ENCODE measurements around the gene ZDHHC11. TPM values are rescaled to one million over a fixed set of nuclear protein-coding genes. Genes with fewer than 3 reads are reported as not detected.

Gene ZDHHC11
- total RNA-seq, 2 experiments from 2014 or later = 6.2 to 7.9 TPM

DNA sequence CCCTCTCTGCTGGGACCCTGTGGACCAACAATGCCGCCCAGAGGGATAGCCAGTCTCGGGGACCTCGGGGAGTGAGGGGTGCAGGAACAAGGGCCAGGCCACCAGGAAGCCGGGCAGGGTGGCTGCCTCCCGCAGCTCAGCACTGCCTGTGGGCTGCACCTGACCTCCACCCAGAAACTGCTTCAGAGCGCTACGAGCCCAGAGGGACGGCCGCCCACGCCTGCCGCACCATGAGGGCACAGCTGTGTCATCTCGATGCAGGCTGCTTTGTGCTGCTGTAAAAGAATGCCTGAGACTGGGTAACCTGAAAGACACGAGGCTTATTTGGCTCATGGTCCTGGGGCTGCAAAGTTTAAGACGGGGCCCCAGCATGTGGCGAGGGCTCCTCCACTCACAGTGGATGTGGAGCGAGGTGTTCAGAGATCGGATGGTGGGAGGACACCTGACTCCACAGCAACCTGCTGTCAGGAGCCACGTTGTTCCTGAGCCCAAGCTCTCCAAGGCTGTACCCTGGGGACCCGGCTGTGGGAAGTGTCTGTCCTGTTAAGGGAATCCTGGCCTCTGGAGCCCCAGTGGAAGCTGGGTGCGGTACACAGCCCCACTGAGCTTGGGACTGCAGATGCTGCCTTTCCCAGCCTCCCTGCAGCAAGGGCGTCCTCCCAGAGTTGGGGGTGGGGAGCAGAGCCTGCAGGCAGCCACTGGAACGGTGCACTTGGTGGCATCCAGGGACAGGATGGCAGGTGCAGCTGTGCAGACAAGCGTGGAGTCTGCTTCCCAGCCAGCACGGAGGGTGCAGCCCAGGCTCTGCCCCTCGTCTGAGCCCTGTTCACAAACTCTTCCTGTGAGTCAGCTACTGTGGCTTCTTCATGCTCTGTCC lies 11.8 kb upstream of the ZDHHC11 start:
- POLR2A ChIA-PET = no interaction called here
- peaks cover 16% of the 10 kb centered on the region for H3K36me3 Mint-ChIP-seq

DNA sequence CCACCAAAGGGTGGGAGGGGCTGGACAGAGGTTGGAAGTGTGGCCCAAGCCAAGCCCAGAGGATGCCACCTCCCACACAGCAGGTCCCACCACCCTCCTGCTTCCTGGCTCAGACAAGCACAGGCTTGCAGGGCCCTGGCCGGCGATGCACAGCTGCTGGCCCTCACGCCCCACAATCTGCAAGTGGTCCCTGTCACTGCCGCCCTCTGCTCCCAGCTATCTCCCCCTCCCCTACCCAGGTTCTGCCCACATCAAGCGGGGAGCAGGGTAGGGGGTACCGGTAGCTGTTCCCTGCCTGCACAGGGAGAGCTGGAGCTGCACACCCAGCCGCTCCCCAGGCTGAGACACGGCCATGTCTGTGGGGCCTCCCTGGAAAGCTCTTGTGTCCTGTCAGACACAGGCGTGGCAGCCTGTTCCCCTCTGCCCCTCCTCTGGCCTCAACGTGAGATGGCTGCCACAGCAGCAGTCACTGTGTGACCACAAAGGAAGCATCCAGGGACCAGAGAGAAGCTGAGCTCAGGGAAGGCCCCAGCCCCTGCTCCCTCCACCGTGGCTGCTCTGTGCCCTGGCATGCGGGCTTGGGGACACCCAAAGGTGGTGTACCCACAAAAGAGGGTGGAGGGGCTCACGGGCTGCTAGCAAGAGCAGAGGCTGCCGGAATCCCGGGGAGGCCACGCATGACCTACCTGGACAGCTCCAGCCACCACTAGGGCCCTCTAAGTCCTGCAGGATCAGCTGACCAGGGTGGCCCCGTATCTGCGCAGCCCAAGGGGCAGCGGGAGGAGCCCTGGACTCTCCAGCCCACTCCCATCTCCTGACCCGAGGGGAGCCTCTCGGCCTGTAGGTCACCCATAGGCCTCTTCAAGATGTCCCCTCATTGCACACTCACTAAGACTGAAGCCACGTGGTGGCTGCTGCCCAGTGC lies 10.9 kb upstream of the ZDHHC11 start:
- intact Hi-C loops (cut with micrococcal nuclease) = no loop called here
- Mint-ChIP-seq H3K4me1 (ENCODE audit: low read depth) (no peaks in the 10 kb centered on the region), H3K27ac (no peak overlapping the region), H3K36me3 (peaks cover 15% of the 10 kb centered on the region), H3K4me3 (no peak overlapping the region), H3K27me3 (no peaks in the 10 kb centered on the region), H3K9me3 (no peaks in the 10 kb centered on the region)
- ChIA-PET POLR2A (no interaction called here), CTCF (interaction anchor here (0.8 kb wide), 1 partner anchor 190 kb away, joined by 3 read pairs; no protein-coding TSS in a partner anchor)
- DNase-seq = no peak

More for the DNA sequence above, 11.8 kb upstream of the ZDHHC11 start:
- no peak for DNase-seq
- CTCF ChIA-PET = interaction anchor here (0.8 kb wide), 1 partner anchor 191 kb away, joined by 3 read pairs; no protein-coding TSS in a partner anchor
- no peaks in the 10 kb centered on the region for H3K4me1 Mint-ChIP-seq (ENCODE audit: low read depth)
- H3K27ac Mint-ChIP-seq = no peak overlapping the region
- H3K4me3 Mint-ChIP-seq = no peak overlapping the region
- no peaks in the 10 kb centered on the region for H3K9me3 Mint-ChIP-seq
- intact Hi-C loops (cut with micrococcal nuclease) = no loop called here
- no peaks in the 10 kb centered on the region for H3K27me3 Mint-ChIP-seq

DNA sequence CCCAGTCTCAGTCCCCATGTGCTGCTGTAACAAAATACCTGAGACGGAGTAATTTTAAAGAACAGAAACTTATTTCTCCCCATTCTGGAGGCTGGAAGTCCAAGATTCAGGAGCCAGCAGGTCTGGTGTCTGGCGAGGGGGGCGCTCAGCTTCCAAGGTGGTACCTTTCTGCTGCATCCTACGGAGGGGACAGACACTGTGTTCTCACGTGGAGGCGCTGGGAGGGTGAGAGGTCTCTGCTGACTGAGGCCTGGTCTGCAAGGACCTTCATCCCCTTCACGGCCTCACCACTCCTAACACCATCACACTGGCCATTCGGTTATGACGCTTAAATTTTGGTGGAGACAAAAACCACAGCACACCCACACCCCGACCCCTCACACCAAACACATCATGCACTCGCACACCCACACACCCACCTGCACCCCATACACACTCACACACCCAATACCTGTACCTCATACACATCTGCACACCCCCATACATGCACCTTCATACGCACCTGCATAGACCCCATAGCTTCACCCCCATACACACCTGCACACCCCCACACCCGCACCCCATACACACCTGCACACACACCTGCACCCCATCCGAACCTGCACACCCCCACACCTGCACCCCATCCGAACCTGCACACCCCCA lies 9.8 kb upstream of the ZDHHC11 start:
- H3K27me3 Mint-ChIP-seq = no peaks in the 10 kb centered on the region

DNA sequence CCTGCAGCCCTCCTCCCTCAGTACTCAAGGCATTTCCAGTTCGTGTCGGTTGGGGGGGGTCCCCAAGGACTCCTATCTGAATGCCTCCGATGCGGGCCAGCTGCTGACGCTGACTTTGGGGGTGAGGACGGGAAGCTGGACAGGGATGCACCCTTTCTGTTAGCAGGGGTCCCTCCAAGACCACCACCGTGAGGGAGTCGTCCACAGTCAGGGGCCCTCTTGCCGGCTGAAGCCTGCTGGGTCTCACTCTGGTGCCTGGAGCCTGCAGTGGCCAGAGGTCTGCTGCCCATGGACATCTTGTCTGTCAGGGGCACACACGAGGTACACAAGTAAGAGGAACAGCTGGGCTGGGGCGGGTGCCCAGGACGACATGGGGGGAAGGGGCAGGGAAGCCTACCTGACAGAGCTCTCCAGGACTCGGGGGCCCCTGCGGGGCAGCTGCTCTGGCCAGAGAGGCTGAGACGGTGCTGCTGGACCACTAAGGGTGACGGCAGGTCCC lies 9.1 kb upstream of the ZDHHC11 start:
- no peaks in the 10 kb centered on the region for H3K27me3 Mint-ChIP-seq
- no peaks in the 10 kb centered on the region for H3K9me3 Mint-ChIP-seq
- no peak for DNase-seq
- CTCF ChIA-PET = no interaction called here
- H3K36me3 Mint-ChIP-seq = peaks cover 7% of the 10 kb centered on the region
- no peak overlapping the region for H3K4me3 Mint-ChIP-seq
- intact Hi-C loops (cut with micrococcal nuclease) = no loop called here
- POLR2A ChIA-PET = no interaction called here
- no peaks in the 10 kb centered on the region for H3K4me1 Mint-ChIP-seq (ENCODE audit: low read depth)
- no peak overlapping the region for H3K27ac Mint-ChIP-seq

More for the DNA sequence above, 9.8 kb upstream of the ZDHHC11 start:
- H3K27ac Mint-ChIP-seq = no peak overlapping the region
- intact Hi-C loops (cut with micrococcal nuclease) = no loop called here
- DNase-seq = no peak
- CTCF ChIA-PET = no interaction called here
- H3K36me3 Mint-ChIP-seq = peaks cover 9% of the 10 kb centered on the region
- no peak overlapping the region for H3K4me3 Mint-ChIP-seq
- no peaks in the 10 kb centered on the region for H3K4me1 Mint-ChIP-seq (ENCODE audit: low read depth)
- POLR2A ChIA-PET = no interaction called here
- no peaks in the 10 kb centered on the region for H3K9me3 Mint-ChIP-seq

DNA sequence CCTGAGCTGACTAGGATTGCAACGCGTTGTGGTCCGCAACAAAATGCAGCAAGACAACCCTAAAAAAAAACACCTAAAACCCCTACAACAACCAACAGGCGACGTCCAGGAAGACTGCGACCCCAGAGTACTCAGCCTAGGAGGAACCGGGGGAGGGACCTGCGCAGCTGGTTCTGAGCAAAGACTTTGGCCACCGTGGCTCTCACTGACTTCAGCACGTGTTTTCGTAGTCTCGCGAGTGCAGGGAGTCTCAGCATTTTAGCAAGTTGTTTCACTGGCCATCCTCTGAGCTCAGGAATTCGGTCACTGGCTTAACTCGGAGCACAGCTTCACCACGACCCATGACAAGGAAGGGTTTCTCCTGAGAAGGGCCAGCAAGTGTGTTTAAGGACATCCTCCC lies 8.6 kb upstream of the ZDHHC11 start:
- no peak for DNase-seq
- POLR2A ChIA-PET = no interaction called here

DNA sequence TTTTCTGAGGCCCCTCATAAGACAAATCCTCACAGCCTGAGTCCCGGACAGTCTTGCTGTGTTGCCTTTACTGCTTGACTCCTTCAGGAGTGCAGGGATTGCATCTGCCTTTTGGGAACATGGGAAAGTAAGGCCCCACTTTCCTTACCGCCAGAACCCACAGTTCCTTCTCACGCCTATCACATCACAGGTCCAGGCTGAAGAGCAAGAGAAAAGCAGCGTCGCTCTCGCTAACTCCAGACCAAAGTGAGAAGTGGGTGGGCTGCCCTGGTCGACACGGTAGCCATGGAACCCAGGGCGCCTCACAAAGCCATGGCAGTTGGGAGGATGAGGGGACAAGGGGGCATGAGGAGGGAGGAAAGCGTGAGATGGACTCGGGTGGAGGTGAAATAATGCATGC lies 7.9 kb upstream of the ZDHHC11 start:
- ChIA-PET POLR2A (no interaction called here), CTCF (no interaction called here)
- H3K4me3 Mint-ChIP-seq = no peak overlapping the region
- peaks cover 2% of the 10 kb centered on the region for H3K36me3 Mint-ChIP-seq
- intact Hi-C loops (cut with micrococcal nuclease) = no loop called here
- DNase-seq = no peak
- H3K9me3 Mint-ChIP-seq = no peaks in the 10 kb centered on the region
- H3K4me1 Mint-ChIP-seq (ENCODE audit: low read depth) = no peaks in the 10 kb centered on the region
- no peaks in the 10 kb centered on the region for H3K27me3 Mint-ChIP-seq
- no peak overlapping the region for H3K27ac Mint-ChIP-seq

More for the DNA sequence above, 8.6 kb upstream of the ZDHHC11 start:
- Mint-ChIP-seq H3K27ac (no peak overlapping the region), H3K36me3 (peaks cover 7% of the 10 kb centered on the region), H3K4me1 (ENCODE audit: low read depth) (no peaks in the 10 kb centered on the region), H3K4me3 (no peak overlapping the region), H3K27me3 (no peaks in the 10 kb centered on the region), H3K9me3 (no peaks in the 10 kb centered on the region)
- intact Hi-C loops (cut with micrococcal nuclease) = no loop called here
- CTCF ChIA-PET = no interaction called here

DNA sequence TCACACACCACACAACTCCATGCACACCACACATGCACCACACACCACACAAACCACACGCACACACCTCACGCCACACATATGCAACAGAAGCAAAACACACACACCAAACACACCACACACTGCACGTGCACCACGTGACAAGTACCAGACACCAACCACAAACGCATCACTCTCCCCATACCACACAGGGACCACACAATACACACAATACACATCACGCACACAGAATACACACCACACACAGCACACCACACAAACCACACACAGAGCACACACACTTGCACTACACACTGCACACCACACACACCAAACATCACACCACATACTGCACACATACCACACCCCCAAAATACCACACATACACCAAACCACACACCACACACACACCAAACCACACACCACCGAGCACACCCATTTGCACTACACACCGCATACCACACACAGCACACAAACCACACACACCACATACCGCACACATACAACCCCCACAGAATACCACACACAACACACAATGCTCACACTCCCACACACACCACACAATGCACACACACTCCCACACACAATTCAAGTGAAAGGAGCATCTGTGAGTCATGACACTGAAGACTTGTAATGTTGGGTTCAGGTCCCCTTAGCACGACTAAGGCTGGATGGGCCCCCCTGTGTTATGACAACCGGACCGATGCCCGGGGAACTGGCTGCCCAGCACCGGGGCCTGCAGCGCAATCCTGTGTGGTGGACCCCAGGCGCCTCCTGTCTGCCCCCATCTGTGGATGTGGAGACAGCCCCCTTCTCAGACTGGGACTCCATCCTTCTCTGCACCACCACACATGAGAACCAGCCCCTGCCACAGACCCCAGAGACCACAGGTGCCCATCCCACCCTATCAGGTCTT lies 6.0 kb upstream of the ZDHHC11 start:
- intact Hi-C loops (cut with micrococcal nuclease) = no loop called here
- no peaks in the 10 kb centered on the region for H3K9me3 Mint-ChIP-seq
- POLR2A ChIA-PET = no interaction called here
- CTCF ChIA-PET = no interaction called here
- no peak for DNase-seq
- H3K4me1 Mint-ChIP-seq (ENCODE audit: low read depth) = no peaks in the 10 kb centered on the region
- H3K4me3 Mint-ChIP-seq = no peak overlapping the region
- H3K36me3 Mint-ChIP-seq = no peaks in the 10 kb centered on the region
- no peak overlapping the region for H3K27ac Mint-ChIP-seq
- H3K27me3 Mint-ChIP-seq = no peaks in the 10 kb centered on the region

DNA sequence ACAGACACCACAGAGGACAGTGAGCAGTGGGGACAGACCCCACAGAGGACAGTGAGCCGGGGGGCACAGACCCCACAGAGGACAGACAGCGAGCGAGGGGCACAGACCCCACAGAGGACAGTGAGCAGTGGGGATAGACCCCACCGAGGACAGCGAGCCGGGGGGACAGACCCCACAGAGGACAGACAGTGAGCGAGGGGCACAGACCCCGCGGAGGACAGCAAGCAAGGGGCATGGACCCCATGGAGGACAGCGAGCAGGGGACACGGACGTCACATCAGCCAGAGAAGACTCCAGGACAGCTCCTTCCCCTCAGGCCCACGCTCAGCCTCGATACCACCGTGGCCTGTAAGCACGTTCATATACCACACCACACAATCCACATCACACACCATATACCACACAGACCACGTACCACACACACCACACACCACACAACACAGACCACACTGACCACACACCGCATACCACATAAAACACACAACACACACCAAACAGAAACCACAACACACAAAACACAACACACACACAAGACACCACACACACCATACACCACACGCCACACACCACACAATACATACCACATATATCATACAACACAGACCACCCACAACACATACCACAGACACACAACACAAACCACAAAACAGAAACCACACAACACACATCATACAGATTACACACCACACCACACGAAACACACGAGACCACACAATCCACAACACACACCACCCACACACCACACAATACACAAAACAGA lies 5.2 kb upstream of the ZDHHC11 start:
- Mint-ChIP-seq H3K4me3 (no peak overlapping the region), H3K9me3 (no peaks in the 10 kb centered on the region), H3K27ac (no peak overlapping the region), H3K4me1 (ENCODE audit: low read depth) (no peaks in the 10 kb centered on the region), H3K36me3 (no peaks in the 10 kb centered on the region), H3K27me3 (no peaks in the 10 kb centered on the region)
- POLR2A ChIA-PET = no interaction called here
- DNase-seq = no peak
- intact Hi-C loops (cut with micrococcal nuclease) = no loop called here
- CTCF ChIA-PET = no interaction called here

DNA sequence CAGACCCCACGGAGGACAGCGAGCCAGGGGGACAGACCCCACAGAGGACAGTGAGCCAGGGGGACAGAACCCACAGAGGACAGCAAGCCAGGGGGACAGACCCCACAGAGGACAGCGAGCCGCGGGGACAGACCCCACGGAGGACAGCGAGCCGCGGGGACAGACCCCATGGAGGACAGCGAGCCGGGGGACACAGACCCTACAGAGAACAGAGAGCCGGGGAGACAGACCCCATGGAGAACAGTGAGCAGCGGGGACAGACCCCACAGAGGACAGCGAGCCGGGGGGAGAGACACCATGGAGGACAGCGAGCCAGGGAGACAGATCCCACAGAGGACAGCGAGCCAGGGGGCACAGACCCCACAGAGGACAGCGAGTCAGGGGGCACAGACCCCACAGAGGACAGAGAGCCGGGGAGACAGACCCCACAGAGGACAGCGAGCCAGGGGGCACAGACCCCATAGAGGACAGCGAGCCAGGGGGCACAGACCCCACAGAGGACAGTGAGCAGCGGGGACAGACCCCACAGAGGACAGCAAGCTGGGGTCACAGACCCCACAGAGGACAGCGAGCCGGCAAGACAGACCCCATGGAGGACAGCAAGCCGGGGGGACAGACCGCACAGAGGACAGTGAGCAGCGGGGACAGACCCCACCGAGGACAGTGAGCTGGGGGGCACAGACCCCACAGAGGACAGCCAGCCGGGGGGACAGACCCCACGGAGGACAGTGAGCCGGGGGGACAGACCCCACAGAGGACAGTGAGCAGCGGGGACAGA lies 4.4 kb upstream of the ZDHHC11 start:
- no peak overlapping the region for H3K27ac Mint-ChIP-seq
- CTCF ChIA-PET = no interaction called here

DNA sequence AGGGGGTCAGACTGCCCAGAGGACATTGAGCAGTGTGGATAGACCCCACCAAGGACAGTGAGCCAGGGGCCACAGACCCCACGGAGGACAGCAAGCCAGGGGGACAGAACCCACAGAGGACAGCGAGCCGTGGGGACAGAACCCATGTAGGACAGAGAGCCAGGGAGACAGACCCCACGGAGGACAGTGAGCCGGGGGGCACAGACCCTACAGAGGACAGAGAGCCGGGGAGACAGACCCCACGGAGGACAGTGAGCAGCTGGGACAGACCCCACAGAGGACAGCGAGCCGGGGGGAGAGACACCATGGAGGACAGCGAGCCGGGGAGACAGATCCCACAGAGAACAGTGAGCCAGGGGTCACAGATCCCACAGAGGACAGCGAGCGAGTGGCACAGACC lies 3.4 kb upstream of the ZDHHC11 start:
- CTCF ChIA-PET = no interaction called here
- intact Hi-C loops (cut with micrococcal nuclease) = no loop called here
- Mint-ChIP-seq H3K4me1 (ENCODE audit: low read depth) (no peaks in the 10 kb centered on the region), H3K4me3 (no peak overlapping the region), H3K9me3 (no peaks in the 10 kb centered on the region), H3K27ac (no peak overlapping the region), H3K27me3 (no peaks in the 10 kb centered on the region), H3K36me3 (no peaks in the 10 kb centered on the region)
- POLR2A ChIA-PET = no interaction called here
- DNase-seq = no peak

More for the DNA sequence above, 4.4 kb upstream of the ZDHHC11 start:
- H3K9me3 Mint-ChIP-seq = no peaks in the 10 kb centered on the region
- POLR2A ChIA-PET = no interaction called here
- H3K4me3 Mint-ChIP-seq = no peak overlapping the region
- H3K27me3 Mint-ChIP-seq = no peaks in the 10 kb centered on the region
- intact Hi-C loops (cut with micrococcal nuclease) = no loop called here
- no peaks in the 10 kb centered on the region for H3K36me3 Mint-ChIP-seq
- no peak for DNase-seq
- H3K4me1 Mint-ChIP-seq (ENCODE audit: low read depth) = no peaks in the 10 kb centered on the region

Measured in activated CD4-positive, alpha-beta memory T cell treated with anti-CD3 and anti-CD28 coated beads for 36 hours (primary cell).